Gastroesophageal sphincter (tissue), 4 donors: ENCODE measurements around the gene STAU1. TPM values are rescaled to one million over a fixed set of nuclear protein-coding genes. Genes with fewer than 3 reads are reported as not detected.
"Not testable (repeated sequence)": the region's sequence is repeated elsewhere in the genome, so short reads cannot be mapped to it uniquely, and the experiment has no call there.

Source experiments
- ATAC-seq: fragments of 150-250 bp; one replicate; pipeline ENCODE4 v1.9.1; 2016; ENCODE audit warnings: mild to moderate bottlenecking, moderate library complexity
- H3K27ac ChIP-seq, 4 donors: fragments of 200-600 bp; sonication (generic) in 3 of 4; 1 replicate in 3 of 4; 2 replicates in 1 of 4; pipeline ENCODE4 v1.5.1; 2016 to 2019
- H3K27me3 ChIP-seq: fragments of 200-600 bp; sonication (generic); one replicate; pipeline ENCODE4 v1.5.1; 2019
- H3K36me3 ChIP-seq, 2 donors: fragments of 200-600 bp; sonication (generic); one replicate each; pipeline ENCODE4 v1.5.1; 2019; ENCODE audit warnings: control low read depth in 1 of 2
- H3K4me1 ChIP-seq, 3 donors: fragments of 200-600 bp; sonication (generic); 1 replicate in 2 of 3; 2 replicates in 1 of 3; pipeline ENCODE4 v1.5.1; 2016 to 2019; ENCODE audit warnings: control low read depth in 2 of 3
- H3K4me3 ChIP-seq, 2 donors: fragments of 200-600 bp; sonication (generic); one replicate each; pipeline ENCODE4 v1.5.1; 2019; ENCODE audit warnings: mild to moderate bottlenecking in 1 of 2, moderate library complexity in 1 of 2
- H3K9me3 ChIP-seq, 3 donors: fragments of 200-600 bp; sonication (generic); one replicate each; pipeline ENCODE4 v1.5.1; 2017 to 2019; ENCODE audit warnings: control low read depth in 2 of 3
- EP300 ChIP-seq: sonication (generic); formaldehyde crosslinking; IDR thresholded peaks from one replicate; pipeline ENCODE4 v1.6.1; 2017; ENCODE audit warnings: antibody characterized with exemption, mild to moderate bottlenecking
- POLR2A ChIP-seq, 2 donors: fragments of 450-650 bp; IDR thresholded peaks; one replicate each; pipeline ENCODE4 v1.6.1; 2017; ENCODE audit warnings: antibody characterized with exemption in 2 of 2, mild to moderate bottlenecking in 2 of 2, moderate library complexity in 1 of 2
- POLR2AphosphoS5 ChIP-seq: sonication (generic); formaldehyde crosslinking; IDR thresholded peaks from one replicate; pipeline ENCODE4 v1.6.1; 2017; ENCODE audit warnings: antibody characterized with exemption
- WGBS, 2 donors: methylation state at CpG; one replicate each; pipeline ENCODE4 v1.1.5; 2018; ENCODE audit warnings: low coverage in 1 of 2; 5-methylcytosine and 5-hydroxymethylcytosine counted together
- total RNA-seq, 4 donors: library from RNA; depleted of rRNA; stranded (reverse); fragments of >200 nt; gene quantifications; one replicate each; pipeline ENCODE4 v1.1.0, GENCODE V29; 2016
- TF ChIP-seq, protein P1 (sequence below), 4 experiments: fragments of 200-600 bp in 2 of 4; fragments of 450-650 bp in 2 of 4; sonication (generic) in 1 of 4; IDR thresholded peaks; one replicate each; pipeline ENCODE4 v1.5.1; 2017 to 2019; ENCODE audit warnings: antibody characterized with exemption in 4 of 4, mild to moderate bottlenecking in 2 of 4, moderate library complexity in 2 of 4

Gene STAU1
- total RNA-seq, 4 donors from 2014 or later: 86.3 to 134 (median 104) TPM

GRCh38 chr20:49228676-49229075 is 40.5 kb upstream of the STAU1 start:
- H3K4me3 ChIP-seq: no peak overlapping the region
- ATAC-seq: no peak
- 83 to 93% methylated on average over 2 to 5 of the region's 9 CpGs for WGBS, 2 donors
- no peaks in the 10 kb centered on the region for H3K27me3 ChIP-seq
- no peaks in the 10 kb centered on the region for H3K9me3 ChIP-seq
- TF ChIP-seq EP300 (no peak), POLR2A (IDR thresholded peaks at IDR 0.05) (no peak), POLR2AphosphoS5 (no peak)
- TF ChIP-seq, protein P1, sequence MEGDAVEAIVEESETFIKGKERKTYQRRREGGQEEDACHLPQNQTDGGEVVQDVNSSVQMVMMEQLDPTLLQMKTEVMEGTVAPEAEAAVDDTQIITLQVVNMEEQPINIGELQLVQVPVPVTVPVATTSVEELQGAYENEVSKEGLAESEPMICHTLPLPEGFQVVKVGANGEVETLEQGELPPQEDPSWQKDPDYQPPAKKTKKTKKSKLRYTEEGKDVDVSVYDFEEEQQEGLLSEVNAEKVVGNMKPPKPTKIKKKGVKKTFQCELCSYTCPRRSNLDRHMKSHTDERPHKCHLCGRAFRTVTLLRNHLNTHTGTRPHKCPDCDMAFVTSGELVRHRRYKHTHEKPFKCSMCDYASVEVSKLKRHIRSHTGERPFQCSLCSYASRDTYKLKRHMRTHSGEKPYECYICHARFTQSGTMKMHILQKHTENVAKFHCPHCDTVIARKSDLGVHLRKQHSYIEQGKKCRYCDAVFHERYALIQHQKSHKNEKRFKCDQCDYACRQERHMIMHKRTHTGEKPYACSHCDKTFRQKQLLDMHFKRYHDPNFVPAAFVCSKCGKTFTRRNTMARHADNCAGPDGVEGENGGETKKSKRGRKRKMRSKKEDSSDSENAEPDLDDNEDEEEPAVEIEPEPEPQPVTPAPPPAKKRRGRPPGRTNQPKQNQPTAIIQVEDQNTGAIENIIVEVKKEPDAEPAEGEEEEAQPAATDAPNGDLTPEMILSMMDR (IDR thresholded peaks at IDR 0.05): no peak
- H3K4me1 ChIP-seq: no peaks in the 10 kb centered on the region
- peaks cover 0 to 98% of the 10 kb centered on the region in 2 donors for H3K36me3 ChIP-seq
- H3K27ac ChIP-seq: no peak overlapping the region

GRCh38 chr20:49225896-49226295 is 37.8 kb upstream of the STAU1 start:
- Histone ChIP-seq H3K36me3 (peaks cover 0 to 99% of the 10 kb centered on the region in 2 donors), H3K27me3 (no peaks in the 10 kb centered on the region), H3K27ac (no peak overlapping the region), H3K4me1 (peaks cover 0 to 5% (median 0%) of the 10 kb centered on the region in 3 donors), H3K9me3 (no peaks in the 10 kb centered on the region), H3K4me3 (no peak overlapping the region)
- no peak for ATAC-seq
- TF ChIP-seq POLR2A (IDR thresholded peaks at IDR 0.05) (no peak), POLR2AphosphoS5 (no peak)
- TF ChIP-seq, protein P1 (IDR thresholded peaks at IDR 0.05): no peak
- 81 to 94% methylated on average over 6 to 7 of the region's 7 CpGs for WGBS, 2 donors

- Histone ChIP-seq H3K9me3 (no peaks in the 10 kb centered on the region), H3K36me3 (peaks cover 0 to 43% of the 10 kb centered on the region in 2 donors), H3K4me1 (peaks cover 0 to 29% (median 10%) of the 10 kb centered on the region in 3 donors), H3K4me3 (peak overlapping the region; percentile 64 to 94), H3K27ac (peak overlapping the region; percentile 81 to 91 (median 87)), H3K27me3 (no peaks in the 10 kb centered on the region)
- no peak for ATAC-seq
- 21 to 46% methylated on average over 9 to 14 of the region's 28 CpGs for WGBS, 2 donors
- TF ChIP-seq POLR2AphosphoS5: no peak
- TF ChIP-seq, protein P1 (IDR thresholded peaks at IDR 0.05): no peak
- no peak for TF ChIP-seq EP300
- no peak for TF ChIP-seq POLR2A (IDR thresholded peaks at IDR 0.05)
Measured at GRCh38 chr20:49219924-49220831, 32.0 kb upstream of the STAU1 start.

DNA sequence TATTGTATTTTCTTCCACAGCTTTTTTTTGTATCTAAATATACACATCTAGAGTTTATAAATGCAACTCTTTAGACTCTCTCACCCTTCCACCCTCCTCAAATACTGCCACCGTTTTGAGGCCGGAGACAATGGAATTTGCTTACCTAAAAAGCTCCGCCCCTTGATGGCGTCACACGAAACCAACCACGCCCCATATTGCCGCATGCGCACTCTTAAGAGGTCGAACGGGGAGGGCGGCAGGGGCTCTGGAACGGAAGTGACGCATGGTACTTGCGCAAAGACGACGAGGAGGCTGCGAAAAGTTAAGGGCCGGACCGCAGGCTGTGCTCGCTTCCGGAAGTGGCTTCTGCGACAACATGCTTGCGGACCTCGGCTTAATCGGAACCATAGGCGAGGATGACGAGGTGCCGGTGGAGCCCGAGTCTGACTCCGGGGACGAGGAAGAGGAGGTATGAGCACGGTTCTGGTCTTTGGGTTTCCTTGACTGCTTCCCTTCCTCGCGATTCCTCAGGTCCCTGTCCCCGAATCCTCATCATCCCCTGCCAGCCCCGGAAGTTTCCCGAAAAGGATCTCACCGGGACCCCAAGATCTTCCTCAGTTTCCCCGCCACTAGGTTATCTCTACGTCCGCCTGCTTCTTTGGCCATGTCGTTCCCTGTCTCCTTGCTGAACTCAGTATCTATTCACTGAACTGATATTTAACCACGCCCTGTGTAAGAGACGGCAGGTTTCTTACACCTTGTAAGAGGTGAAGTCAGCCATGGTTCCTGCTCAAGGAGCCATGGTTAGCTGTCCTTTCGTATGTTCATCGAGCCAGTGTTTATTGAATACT is 31.2 kb upstream of the STAU1 start, which contains the start of gene DDX27:
DDX27 (plus strand) TSS at position 326 of the 833 bp plus-strand sequence; CDS start at position 359, 33 bp downstream.
- Histone ChIP-seq H3K27ac (peak within 1 kb of the TSS; percentile 81 to 91 (median 87)), H3K27me3 (no peaks in the 10 kb centered on the region), H3K4me3 (peak within 1 kb of the TSS; percentile 64 to 94), H3K9me3 (no peaks in the 10 kb centered on the region), H3K36me3 (peaks cover 0 to 34% of the 10 kb centered on the region in 2 donors), H3K4me1 (peaks cover 0 to 29% (median 10%) of the 10 kb centered on the region in 3 donors)
- ATAC-seq: peak; percentile 99
- WGBS, 2 donors: 0 to 1% methylated on average over 26 to 44 of the region's 46 CpGs
- peak; percentile 75 to 84 for TF ChIP-seq POLR2A (IDR thresholded peaks at IDR 0.05)
- TF ChIP-seq, protein P1 (IDR thresholded peaks at IDR 0.05): peak in 1 of 4 experiments; percentile 5
- peak; percentile 95 for TF ChIP-seq POLR2AphosphoS5
- TF ChIP-seq EP300: no peak

GRCh38 chr20:49218739-49219090 is 30.6 kb upstream of the STAU1 start:
- H3K9me3 ChIP-seq, ATAC-seq, H3K27me3 ChIP-seq: not testable (repeated sequence)
- Histone ChIP-seq H3K36me3 (peaks cover 0 to 28% of the 10 kb centered on the region in 2 donors), H3K4me1 (peaks cover 0 to 29% (median 10%) of the 10 kb centered on the region in 3 donors), H3K4me3 (peak overlapping the region in 1 of 2 donors; percentile 64), H3K27ac (peak overlapping the region; percentile 48 to 91 (median 87))
- 100% methylated on average over 2 of the region's 13 CpGs; no CpG with 5 or more reads in 1 of the 2 donors for WGBS, 2 donors
